HEK293T (cell line): ENCODE measurements around the gene PRKD2.

ENCODE experiments used
- ARNT ChIP-seq: fragments of 450-650 bp; IDR thresholded peaks from 2 replicates; pipeline ENCODE4 v1.6.1; 2017; ENCODE audit warnings: mild to moderate bottlenecking
- BHLHE40 ChIP-seq: fragments of 450-650 bp; IDR thresholded peaks from 2 replicates; pipeline ENCODE4 v1.6.1; 2016; ENCODE audit warnings: mild to moderate bottlenecking, moderate library complexity, borderline replicate concordance
- CTBP1 ChIP-seq: fragments of 450-650 bp; IDR thresholded peaks from 2 replicates; pipeline ENCODE4 v1.6.1; 2016; ENCODE audit warnings: borderline replicate concordance
- ELF4 ChIP-seq: fragments of 450-650 bp; IDR thresholded peaks from 2 replicates; pipeline ENCODE4 v1.6.1; 2017; ENCODE audit warnings: antibody characterized with exemption
- FOXK2 ChIP-seq: fragments of 450-650 bp; IDR thresholded peaks from 2 replicates; pipeline ENCODE4 v1.6.1; 2016; ENCODE audit warnings: mild to moderate bottlenecking
- HDGF ChIP-seq: fragments of 450-650 bp; IDR thresholded peaks from 2 replicates; pipeline ENCODE4 v1.6.1; 2017; ENCODE audit warnings: antibody characterized with exemption, borderline replicate concordance
- L3MBTL2 ChIP-seq: fragments of 450-650 bp; conservative IDR thresholded peaks from 2 replicates; pipeline ENCODE4 v1.6.1; 2016; ENCODE audit warnings: mild to moderate bottlenecking
- PKNOX1 ChIP-seq: fragments of 450-650 bp; IDR thresholded peaks from 2 replicates; pipeline ENCODE4 v1.6.1; 2016
- SP1 ChIP-seq: fragments of 450-650 bp; IDR thresholded peaks from 2 replicates; pipeline ENCODE4 v1.6.1; 2017
- TARDBP ChIP-seq: fragments of 450-650 bp; IDR thresholded peaks from 2 replicates; pipeline ENCODE4 v1.6.1; 2016

GRCh38 chr19:46710687-46711086, 6.2 kb downstream of the PRKD2 start:
- TF ChIP-seq FOXK2 (no peak), TARDBP (no peak), SP1 (no peak), HDGF (no peak), BHLHE40 (no peak), L3MBTL2 (no peak), PKNOX1 (no peak), ARNT (no peak), CTBP1 (no peak), ELF4 (no peak)
